ENCODE data around the gene MDN1.

GRCh38 chr6:89597988-89598387, 221.6 kb downstream of the MDN1 start:
- no peak for TF ChIP-seq CTCF (IDR thresholded peaks at IDR 0.05)
- no peak for TF ChIP-seq POLR2AphosphoS5 (IDR thresholded peaks at IDR 0.05)
- no peak for TF ChIP-seq POLR2A (IDR thresholded peaks at IDR 0.05)
- TF ChIP-seq EP300 (IDR thresholded peaks at IDR 0.05) = no peak

Data from sigmoid colon (tissue), 4 donors.